ENCODE results near the gene AFP. TPM values are rescaled to one million over a fixed set of nuclear protein-coding genes. Genes with fewer than 3 reads are reported as not detected.

AFP gene
- total and polyA plus RNA-seq, 2 of the 13 experiments (the other 11 are each of a cell fraction or from before 2014, with no cell fraction given): 9,434 to 13,105 TPM

DNA sequence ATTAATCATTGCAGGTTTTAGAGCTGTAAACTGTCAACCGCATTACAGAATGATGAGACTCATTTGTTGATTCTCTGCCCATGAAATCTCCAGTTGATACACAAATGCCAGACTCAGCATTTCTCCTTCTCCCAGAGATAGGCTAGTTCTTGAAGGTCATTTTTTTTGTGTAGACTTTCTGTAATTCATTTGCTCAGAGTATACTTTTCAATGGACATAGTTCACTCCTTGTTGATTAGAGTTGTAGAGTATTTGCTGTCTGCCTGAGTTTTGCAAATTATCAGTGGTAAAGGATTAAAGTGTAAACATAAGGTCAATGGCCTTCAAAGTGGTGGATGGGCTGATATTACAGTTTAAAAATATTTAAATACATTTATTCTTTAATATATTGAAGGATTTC lies 47.1 kb upstream of the AFP start (continued):
- TF ChIP-seq ZNF253 (CRISPR knock-in tag; IDR thresholded peaks at IDR 0.05; ENCODE audit: borderline replicate concordance) (no peak), ZBTB20 (CRISPR knock-in tag; IDR thresholded peaks at IDR 0.05; ENCODE audit: borderline replicate concordance, low read depth) (peak; percentile 63; the same call in 1 of the 2 replicates), NKX3-1 (CRISPR knock-in tag; IDR thresholded peaks at IDR 0.05) (peak; percentile 56; the same call in 1 of the 2 replicates), ZNF775 (CRISPR knock-in tag; IDR thresholded peaks at IDR 0.05; ENCODE audit: borderline replicate concordance) (no peak), KLF6 (CRISPR knock-in tag; IDR thresholded peaks at IDR 0.05) (no peak), ZNF562 (CRISPR knock-in tag; IDR thresholded peaks at IDR 0.05; ENCODE audit: borderline replicate concordance) (no peak), SOX13 (IDR thresholded peaks at IDR 0.05) (no peak; the same call in 1 of the 2 replicates), SOX13 (CRISPR knock-in tag; conservative IDR thresholded peaks at IDR 0.05 in 1 of 2, IDR thresholded peaks at IDR 0.05 in 1 of 2) (peak in 1 of 2 experiments; percentile 86; a peak in 2 of 4 replicates)
- TF ChIP-seq, protein P1, sequence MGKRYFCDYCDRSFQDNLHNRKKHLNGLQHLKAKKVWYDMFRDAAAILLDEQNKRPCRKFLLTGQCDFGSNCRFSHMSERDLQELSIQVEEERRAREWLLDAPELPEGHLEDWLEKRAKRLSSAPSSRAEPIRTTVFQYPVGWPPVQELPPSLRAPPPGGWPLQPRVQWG (CRISPR knock-in tag; IDR thresholded peaks at IDR 0.05; ENCODE audit: borderline replicate concordance, low read depth): no peak
- TF ChIP-seq, protein P2, sequence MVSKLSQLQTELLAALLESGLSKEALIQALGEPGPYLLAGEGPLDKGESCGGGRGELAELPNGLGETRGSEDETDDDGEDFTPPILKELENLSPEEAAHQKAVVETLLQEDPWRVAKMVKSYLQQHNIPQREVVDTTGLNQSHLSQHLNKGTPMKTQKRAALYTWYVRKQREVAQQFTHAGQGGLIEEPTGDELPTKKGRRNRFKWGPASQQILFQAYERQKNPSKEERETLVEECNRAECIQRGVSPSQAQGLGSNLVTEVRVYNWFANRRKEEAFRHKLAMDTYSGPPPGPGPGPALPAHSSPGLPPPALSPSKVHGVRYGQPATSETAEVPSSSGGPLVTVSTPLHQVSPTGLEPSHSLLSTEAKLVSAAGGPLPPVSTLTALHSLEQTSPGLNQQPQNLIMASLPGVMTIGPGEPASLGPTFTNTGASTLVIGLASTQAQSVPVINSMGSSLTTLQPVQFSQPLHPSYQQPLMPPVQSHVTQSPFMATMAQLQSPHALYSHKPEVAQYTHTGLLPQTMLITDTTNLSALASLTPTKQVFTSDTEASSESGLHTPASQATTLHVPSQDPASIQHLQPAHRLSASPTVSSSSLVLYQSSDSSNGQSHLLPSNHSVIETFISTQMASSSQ (IDR thresholded peaks at IDR 0.05; ENCODE audit: low read depth): peak; percentile 93
- TF ChIP-seq, protein P2 (CRISPR knock-in tag; IDR thresholded peaks at IDR 0.05; ENCODE audit: borderline replicate concordance): peak; percentile 88; the same call in 1 of the 2 replicates
- TF ChIP-seq, protein P3, sequence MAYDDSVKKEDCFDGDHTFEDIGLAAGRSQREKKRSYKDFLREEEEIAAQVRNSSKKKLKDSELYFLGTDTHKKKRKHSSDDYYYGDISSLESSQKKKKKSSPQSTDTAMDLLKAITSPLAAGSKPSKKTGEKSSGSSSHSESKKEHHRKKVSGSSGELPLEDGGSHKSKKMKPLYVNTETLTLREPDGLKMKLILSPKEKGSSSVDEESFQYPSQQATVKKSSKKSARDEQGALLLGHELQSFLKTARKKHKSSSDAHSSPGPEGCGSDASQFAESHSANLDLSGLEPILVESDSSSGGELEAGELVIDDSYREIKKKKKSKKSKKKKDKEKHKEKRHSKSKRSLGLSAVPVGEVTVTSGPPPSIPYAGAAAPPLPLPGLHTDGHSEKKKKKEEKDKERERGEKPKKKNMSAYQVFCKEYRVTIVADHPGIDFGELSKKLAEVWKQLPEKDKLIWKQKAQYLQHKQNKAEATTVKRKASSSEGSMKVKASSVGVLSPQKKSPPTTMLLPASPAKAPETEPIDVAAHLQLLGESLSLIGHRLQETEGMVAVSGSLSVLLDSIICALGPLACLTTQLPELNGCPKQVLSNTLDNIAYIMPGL (CRISPR knock-in tag; IDR thresholded peaks at IDR 0.05; ENCODE audit: borderline replicate concordance in 1 of 2, low read depth in 1 of 2): no peak
- TF ChIP-seq, protein P4, sequence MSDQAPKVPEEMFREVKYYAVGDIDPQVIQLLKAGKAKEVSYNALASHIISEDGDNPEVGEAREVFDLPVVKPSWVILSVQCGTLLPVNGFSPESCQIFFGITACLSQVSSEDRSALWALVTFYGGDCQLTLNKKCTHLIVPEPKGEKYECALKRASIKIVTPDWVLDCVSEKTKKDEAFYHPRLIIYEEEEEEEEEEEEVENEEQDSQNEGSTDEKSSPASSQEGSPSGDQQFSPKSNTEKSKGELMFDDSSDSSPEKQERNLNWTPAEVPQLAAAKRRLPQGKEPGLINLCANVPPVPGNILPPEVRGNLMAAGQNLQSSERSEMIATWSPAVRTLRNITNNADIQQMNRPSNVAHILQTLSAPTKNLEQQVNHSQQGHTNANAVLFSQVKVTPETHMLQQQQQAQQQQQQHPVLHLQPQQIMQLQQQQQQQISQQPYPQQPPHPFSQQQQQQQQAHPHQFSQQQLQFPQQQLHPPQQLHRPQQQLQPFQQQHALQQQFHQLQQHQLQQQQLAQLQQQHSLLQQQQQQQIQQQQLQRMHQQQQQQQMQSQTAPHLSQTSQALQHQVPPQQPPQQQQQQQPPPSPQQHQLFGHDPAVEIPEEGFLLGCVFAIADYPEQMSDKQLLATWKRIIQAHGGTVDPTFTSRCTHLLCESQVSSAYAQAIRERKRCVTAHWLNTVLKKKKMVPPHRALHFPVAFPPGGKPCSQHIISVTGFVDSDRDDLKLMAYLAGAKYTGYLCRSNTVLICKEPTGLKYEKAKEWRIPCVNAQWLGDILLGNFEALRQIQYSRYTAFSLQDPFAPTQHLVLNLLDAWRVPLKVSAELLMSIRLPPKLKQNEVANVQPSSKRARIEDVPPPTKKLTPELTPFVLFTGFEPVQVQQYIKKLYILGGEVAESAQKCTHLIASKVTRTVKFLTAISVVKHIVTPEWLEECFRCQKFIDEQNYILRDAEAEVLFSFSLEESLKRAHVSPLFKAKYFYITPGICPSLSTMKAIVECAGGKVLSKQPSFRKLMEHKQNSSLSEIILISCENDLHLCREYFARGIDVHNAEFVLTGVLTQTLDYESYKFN (CRISPR knock-in tag; conservative IDR thresholded peaks at IDR 0.05): peak; percentile 90
- TF ChIP-seq, protein P5, sequence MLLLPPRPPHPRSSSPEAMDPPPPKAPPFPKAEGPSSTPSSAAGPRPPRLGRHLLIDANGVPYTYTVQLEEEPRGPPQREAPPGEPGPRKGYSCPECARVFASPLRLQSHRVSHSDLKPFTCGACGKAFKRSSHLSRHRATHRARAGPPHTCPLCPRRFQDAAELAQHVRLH (CRISPR knock-in tag; IDR thresholded peaks at IDR 0.05; ENCODE audit: borderline replicate concordance, low read depth): no peak
- TF ChIP-seq, protein P6, sequence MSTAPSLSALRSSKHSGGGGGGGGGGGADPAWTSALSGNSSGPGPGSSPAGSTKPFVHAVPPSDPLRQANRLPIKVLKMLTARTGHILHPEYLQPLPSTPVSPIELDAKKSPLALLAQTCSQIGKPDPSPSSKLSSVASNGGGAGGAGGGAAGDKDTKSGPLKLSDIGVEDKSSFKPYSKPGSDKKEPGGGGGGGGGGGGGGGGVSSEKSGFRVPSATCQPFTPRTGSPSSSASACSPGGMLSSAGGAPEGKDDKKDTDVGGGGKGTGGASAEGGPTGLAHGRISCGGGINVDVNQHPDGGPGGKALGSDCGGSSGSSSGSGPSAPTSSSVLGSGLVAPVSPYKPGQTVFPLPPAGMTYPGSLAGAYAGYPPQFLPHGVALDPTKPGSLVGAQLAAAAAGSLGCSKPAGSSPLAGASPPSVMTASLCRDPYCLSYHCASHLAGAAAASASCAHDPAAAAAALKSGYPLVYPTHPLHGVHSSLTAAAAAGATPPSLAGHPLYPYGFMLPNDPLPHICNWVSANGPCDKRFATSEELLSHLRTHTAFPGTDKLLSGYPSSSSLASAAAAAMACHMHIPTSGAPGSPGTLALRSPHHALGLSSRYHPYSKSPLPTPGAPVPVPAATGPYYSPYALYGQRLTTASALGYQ (CRISPR knock-in tag; IDR thresholded peaks at IDR 0.05): peak; percentile 73
